Tibial nerve (tissue), 4 donors: ENCODE measurements around the gene DBI.

Experiments
- CTCF ChIP-seq, 5 experiments: fragments of 200-600 bp in 3 of 5; fragments of 450-650 bp in 2 of 5; sonication (generic) in 3 of 5; IDR thresholded peaks; one replicate each; pipeline ENCODE4 v1.5.1; 2016 to 2019; ENCODE audit warnings: antibody characterized with exemption in 5 of 5, mild to moderate bottlenecking in 3 of 5, moderate library complexity in 2 of 5
- EP300 ChIP-seq, 2 donors: sonication (generic); formaldehyde crosslinking; IDR thresholded peaks; one replicate each; pipeline ENCODE4 v1.6.1; 2017; ENCODE audit warnings: antibody characterized with exemption in 2 of 2, mild to moderate bottlenecking in 1 of 2
- POLR2A ChIP-seq, 2 donors: fragments of 450-650 bp; IDR thresholded peaks; one replicate each; pipeline ENCODE4 v1.6.1; 2017; ENCODE audit warnings: antibody characterized with exemption in 2 of 2, mild to moderate bottlenecking in 2 of 2, moderate library complexity in 2 of 2

- TF ChIP-seq POLR2A (IDR thresholded peaks at IDR 0.05) = no peak
- no peak for TF ChIP-seq CTCF (IDR thresholded peaks at IDR 0.05)
- TF ChIP-seq EP300 (IDR thresholded peaks at IDR 0.05) = no peak
Measured at GRCh38 chr2:119414894-119415293, 48.1 kb downstream of the DBI start.
